Jurkat, Clone E6-1 (cell line): ENCODE data around the gene KDM3B.
"Not testable (repeated sequence)": the region's sequence is repeated elsewhere in the genome, so short reads cannot be mapped to it uniquely, and the experiment has no call there.

Experiments
- DNase-seq: peaks from one replicate; pipeline ENCODE4 v3.0.0-alpha.2; 2011; ENCODE audit warnings: low read depth, low spot score
- H3K4me3 ChIP-seq: 2 replicates; pipeline ENCODE4 v1.5.1; 2011; ENCODE audit warnings: mild to moderate bottlenecking, low read length, control low read depth, moderate library complexity

KDM3B gene

DNA sequence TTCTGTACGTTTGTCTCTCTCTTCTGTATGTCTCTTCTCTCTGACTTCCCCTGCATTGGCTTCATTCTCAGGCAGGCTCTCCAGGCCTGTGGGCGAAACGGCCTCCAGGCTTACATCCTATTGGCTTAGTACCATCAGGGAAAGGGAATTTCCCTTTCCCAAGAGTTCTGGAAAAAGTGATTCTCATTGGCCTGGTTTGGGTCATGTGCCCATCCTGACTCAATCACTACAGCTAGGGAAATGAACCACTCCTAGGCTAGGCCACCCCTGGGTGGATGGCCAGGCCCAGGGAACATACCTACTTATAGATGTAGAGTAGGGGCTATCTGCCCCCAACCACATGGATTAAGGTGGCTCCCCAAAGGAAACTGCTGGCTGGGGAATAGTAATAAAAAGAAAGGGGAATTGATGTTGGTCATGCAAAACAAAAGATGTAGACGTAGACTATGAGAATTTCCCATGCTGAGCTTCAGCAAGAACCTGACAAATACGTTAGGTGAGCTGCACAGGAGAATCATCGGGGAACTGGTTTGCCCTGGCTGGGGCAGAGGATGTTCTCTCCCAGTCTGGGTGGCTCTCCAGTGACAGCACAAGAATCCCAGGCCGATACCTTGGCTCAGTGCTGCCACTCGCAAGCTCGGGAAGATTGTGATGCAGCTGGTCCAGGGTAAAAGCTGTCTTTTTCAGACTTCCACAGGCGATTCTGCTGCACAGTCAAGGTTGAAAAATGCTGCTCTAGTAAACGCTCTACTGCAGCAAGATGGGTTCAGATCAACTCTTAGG is 109.0 kb downstream of the KDM3B start:
- DNase-seq: no peak
- H3K4me3 ChIP-seq: no peak overlapping the region

DNA sequence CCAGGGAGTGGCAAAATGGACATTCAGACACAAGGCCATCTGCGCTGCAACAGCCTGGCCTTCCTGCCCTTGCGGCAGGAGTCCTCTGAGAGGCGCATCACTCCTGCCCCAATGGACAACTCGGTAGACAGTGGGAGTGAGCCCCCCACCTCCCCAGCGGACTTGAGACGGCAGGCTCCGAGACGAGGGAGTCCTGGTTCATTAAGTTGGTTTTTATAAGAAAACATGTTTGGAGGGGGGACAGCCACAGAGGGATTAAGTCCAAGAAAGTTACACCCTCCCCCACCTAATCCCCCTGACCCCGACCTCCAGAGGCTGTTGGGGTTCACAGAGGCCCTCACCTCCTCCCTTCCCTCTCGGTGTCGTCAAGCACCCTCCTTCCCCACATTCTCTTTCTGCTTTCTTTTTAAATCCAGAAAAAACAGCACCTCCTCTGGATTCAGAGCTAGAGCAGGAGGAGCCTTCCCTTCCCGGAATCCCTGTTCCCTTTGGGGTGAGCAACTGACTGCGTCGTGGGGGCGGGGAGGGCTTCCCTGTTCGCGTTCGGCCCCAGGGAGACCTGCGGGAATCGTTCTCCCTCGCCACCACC is 111.0 kb downstream of the KDM3B start:
- peak overlapping the region; percentile 78 for H3K4me3 ChIP-seq
- no peak for DNase-seq

GRCh38 chr5:138464008-138464387 is 111.5 kb downstream of the KDM3B start:
- H3K4me3 ChIP-seq: peak overlapping the region; percentile 78

DNA sequence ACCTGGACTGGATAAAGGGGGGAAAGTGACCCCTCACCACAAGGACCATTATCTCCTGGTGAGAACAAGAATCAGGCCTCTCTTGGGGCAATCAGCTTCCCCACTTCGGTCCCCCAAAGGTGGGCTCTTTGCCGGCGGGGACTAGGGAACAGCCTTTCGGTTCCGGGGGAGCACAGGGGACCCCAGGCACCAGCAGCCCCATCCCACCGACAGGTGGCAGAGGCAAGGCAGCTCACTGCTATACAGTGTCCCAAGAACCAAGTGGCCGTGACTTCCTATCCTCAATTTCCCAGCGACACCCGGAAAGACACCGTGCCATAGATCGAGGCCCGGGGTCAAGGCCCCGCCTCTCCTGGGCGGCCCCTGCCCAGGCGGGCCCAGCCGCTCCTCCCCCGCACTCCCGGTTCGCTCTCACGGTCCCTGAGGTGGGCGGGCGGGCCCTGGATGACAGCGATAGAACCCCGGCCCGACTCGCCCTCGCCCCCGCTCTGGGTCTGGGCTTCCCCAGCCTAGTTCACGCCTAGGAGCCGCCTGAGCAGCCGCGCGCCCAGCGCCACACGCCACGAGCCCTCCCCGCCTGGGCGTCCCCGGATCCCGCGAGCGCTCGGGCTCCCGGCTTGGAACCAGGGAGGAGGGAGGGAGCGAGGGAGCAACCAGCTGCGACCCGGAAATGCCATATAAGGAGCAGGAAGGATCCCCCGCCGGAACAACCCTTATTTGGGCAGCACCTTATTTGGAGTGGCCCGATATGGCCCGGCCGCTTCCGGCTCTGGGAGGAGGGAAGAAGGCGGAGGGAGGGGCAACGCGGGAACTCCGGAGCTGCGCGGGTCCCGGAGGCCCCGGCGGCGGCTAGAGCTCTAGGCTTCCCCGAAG is 112.1 kb downstream of the KDM3B start:
- peak; percentile 98 for DNase-seq
- peak overlapping the region; percentile 78 for H3K4me3 ChIP-seq

More at GRCh38 chr5:138464008-138464387, 111.5 kb downstream of the KDM3B start:
- DNase-seq: peak; percentile 89

GRCh38 chr5:138465261-138466124 is 113.0 kb downstream of the KDM3B start, which contains the start of gene EGR1:
Gene EGR1 (plus strand): TSS chr5:138465479. CDS start chr5:138465762, 283 bp downstream.
- peak within 1 kb of the TSS; percentile 78 for H3K4me3 ChIP-seq
- peak; percentile 88 for DNase-seq

DNA sequence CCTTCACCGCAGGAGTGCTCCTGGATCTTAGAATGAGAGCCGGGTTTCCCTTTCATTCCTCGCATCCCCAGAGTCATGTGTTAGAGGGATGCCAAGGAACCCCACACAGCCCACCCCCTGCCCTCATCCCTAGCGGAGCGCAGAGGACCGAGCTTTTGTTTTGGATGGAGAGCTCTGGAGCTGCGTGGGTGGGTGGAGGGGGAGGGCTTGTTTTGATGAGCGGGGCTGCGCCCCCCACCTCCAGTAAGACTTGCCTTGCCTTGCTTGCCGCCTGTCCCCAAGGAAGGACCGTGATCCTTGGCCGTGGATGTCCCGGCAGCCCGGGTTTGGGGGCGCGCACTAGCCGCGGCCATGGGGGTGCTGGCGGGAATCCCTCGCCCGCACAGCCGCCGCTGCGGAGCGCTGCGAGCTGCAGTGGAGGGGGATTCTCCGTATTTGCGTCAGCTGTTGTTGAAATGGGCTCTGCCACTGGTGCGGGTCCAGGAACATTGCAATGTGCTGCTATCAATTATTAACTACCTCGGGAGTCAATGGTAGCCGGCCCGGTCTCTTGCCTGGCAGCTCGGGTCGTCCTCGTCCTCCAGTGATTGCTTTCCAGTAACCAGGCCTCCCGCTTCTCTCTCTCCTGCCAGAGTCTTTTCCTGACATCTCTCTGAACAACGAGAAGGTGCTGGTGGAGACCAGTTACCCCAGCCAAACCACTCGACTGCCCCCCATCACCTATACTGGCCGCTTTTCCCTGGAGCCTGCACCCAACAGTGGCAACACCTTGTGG is 113.8 kb downstream of the KDM3B start:
- peak overlapping the region; percentile 78 for H3K4me3 ChIP-seq
- no peak for DNase-seq

- no peak overlapping the region for H3K4me3 ChIP-seq
- no peak for DNase-seq
Measured at GRCh38 chr5:138466900-138467710, 114.6 kb downstream of the KDM3B start.

DNA sequence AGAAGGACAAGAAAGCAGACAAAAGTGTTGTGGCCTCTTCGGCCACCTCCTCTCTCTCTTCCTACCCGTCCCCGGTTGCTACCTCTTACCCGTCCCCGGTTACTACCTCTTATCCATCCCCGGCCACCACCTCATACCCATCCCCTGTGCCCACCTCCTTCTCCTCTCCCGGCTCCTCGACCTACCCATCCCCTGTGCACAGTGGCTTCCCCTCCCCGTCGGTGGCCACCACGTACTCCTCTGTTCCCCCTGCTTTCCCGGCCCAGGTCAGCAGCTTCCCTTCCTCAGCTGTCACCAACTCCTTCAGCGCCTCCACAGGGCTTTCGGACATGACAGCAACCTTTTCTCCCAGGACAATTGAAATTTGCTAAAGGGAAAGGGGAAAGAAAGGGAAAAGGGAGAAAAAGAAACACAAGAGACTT is 115.2 kb downstream of the KDM3B start:
- no peak for DNase-seq
- H3K4me3 ChIP-seq: no peak overlapping the region

DNA sequence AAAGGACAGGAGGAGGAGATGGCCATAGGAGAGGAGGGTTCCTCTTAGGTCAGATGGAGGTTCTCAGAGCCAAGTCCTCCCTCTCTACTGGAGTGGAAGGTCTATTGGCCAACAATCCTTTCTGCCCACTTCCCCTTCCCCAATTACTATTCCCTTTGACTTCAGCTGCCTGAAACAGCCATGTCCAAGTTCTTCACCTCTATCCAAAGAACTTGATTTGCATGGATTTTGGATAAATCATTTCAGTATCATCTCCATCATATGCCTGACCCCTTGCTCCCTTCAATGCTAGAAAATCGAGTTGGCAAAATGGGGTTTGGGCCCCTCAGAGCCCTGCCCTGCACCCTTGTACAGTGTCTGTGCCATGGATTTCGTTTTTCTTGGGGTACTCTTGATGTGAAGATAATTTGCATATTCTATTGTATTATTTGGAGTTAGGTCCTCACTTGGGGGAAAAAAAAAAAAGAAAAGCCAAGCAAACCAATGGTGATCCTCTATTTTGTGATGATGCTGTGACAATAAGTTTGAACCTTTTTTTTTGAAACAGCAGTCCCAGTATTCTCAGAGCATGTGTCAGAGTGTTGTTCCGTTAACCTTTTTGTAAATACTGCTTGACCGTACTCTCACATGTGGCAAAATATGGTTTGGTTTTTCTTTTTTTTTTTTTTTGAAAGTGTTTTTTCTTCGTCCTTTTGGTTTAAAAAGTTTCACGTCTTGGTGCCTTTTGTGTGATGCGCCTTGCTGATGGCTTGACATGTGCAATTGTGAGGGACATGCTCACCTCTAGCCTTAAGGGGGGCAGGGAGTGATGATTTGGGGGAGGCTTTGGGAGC is 115.9 kb downstream of the KDM3B start:
- no peak overlapping the region for H3K4me3 ChIP-seq
- no peak for DNase-seq

DNA sequence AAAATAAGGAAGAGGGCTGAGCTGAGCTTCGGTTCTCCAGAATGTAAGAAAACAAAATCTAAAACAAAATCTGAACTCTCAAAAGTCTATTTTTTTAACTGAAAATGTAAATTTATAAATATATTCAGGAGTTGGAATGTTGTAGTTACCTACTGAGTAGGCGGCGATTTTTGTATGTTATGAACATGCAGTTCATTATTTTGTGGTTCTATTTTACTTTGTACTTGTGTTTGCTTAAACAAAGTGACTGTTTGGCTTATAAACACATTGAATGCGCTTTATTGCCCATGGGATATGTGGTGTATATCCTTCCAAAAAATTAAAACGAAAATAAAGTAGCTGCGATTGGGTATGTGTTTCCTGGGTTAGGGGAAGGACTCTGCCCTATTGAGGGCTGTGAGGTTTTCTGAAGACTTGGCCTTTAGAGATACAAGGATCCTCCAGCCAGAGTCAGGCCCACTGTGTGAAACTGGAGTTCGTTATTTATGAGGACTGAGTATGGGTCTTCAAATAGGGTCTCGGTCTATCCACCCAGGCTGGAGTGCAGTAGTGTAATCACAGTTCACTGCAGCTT is 116.6 kb downstream of the KDM3B start:
- no peak overlapping the region for H3K4me3 ChIP-seq
- no peak for DNase-seq

DNA sequence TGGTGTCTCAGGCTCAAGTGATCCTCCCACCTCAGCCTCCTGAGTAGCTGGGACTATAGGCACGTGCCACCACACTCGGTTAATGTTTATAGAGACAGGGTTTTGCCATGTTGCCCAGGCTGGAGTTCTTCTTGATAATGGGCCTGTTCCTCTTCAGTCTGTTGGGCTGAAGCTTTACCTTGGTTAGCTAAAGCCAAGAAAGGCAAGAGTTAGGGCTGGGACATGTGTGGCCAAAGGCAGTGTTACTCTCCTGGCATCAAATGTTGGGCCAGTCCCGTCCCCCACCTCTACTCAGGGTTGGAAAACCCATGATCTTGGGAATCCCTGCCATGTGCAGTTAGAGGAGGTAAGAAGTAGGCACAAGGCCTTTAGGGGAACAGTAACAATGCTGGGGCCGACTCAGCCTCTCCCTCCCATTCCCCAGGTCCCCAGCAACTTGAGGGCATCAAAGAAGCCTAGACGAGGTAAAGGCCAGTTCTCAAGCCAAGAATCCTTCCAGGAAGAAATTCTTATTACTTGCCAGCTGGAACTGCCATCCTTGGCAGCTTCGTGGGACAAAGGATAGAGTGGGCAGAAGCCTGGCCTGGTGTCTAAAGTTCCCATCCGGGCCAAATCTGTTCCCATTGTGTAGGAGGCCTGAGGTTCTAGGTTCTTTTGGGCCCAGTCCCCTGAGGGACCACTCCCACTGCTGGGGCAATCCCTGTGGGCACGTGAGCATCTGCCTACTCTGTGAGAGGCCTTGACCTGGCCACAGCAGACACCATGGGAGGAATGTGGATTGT is 117.2 kb downstream of the KDM3B start:
- H3K4me3 ChIP-seq: no peak overlapping the region
- no peak for DNase-seq

DNA sequence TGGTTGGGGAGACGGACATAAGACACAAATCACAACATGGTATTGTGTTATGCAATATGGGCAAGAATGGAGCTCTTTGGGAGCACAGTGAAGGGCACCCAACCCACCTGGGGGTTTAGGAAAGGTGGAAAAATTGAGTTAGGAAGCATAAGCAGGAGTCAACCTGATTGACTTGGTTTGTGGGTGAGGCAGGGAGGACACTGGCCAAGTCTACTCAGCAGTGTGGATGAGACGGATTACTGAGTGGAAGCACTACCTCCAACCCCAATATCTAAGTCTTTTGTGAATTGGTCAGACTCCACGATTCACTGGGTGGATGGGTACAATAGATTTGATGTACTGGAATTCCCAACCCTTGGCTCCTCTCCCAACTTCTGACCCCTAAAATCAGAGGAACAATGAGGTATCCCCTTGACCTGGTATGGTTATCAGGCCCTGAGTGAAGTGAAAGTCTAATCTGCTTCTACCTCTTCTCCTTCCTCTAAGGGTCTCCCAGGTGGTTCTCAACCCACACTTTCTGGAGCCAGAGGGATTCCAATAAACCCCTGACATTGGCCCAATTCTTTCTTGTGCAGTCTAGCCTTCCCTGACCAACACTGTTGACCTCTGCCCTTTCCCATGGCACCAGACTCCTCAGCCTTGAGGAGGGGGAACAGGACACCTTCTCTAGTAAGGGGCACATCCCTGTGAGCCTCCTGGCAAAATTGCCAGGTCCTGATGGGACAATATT is 118.0 kb downstream of the KDM3B start:
- no peak for DNase-seq
- H3K4me3 ChIP-seq: no peak overlapping the region

- no peak overlapping the region for H3K4me3 ChIP-seq
- no peak for DNase-seq
Measured at GRCh38 chr5:138471052-138471361, 118.5 kb downstream of the KDM3B start.

- DNase-seq: no peak
- H3K4me3 ChIP-seq: no peak overlapping the region
Measured at GRCh38 chr5:138472353-138472752, 119.9 kb downstream of the KDM3B start.

- H3K4me3 ChIP-seq, DNase-seq: not testable (repeated sequence)
Measured at GRCh38 chr5:138473151-138473550, 120.7 kb downstream of the KDM3B start.
